K562 treated with DMSO at 1 percent for 24 hours (cell line): ENCODE results near the gene DOK5. TPM values are rescaled to one million over a fixed set of nuclear protein-coding genes. Genes with fewer than 3 reads are reported as not detected.

ENCODE experiments used
- total RNA-seq: library from RNA; unstranded; fragments of 300-600 nt; gene quantifications from 2 replicates; pipeline ENCODE4 v1.2.3, GENCODE V29; 2022; ENCODE audit warnings: low read depth; ENCODE audit not compliant: insufficient read depth

The DOK5 gene
- total RNA-seq = not detected in 2 replicates

DNA sequence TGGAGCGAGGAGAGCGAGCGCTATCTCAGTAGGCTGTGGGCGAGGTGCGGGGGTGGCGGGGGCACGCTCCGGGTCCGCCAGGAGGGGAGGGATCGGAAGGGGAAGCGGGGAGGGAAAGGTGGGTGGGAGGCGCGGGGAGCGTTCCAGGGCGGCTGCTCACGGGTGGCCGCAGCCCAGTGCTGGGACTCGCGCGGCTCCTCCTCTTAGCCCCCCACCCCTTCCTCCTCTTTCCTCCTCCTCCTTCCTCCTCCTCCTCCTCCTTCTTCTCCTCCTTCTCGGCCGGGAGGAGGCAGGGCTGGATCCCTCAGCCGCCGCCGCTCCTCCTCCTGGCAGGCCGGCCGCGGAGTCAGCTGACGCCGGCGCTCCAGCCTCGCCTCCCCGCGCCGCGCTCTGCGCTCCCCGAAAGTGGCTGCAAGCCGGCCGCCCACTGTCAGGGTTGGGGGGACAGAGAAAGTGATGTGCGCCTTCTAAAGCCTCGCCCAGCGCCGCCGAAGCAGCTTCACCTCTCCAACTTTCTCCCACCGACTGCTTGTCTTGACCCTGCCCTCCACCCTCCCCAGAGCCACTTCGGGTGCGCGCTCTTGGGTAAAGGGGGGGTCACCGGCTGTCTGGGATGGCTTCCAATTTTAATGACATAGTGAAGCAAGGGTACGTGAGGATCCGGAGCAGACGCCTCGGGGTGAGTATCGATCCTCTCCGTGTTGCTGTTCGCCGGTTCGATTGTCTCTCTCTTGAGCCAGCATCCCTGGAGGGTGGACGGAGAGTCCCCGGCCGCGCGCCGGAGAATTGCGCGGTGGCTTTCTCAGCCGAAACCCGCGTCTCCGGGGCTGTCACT lies at the start of gene DOK5:
TSS of gene DOK5 (plus strand) at position 260 of the 835 bp plus-strand sequence. CDS start at position 614, 354 bp downstream.

